ENCODE measurements around the gene RPL23. TPM values are rescaled to one million over a fixed set of nuclear protein-coding genes. Genes with fewer than 3 reads are reported as not detected.

Gene RPL23
- total and polyA plus RNA-seq, 9 of the 15 experiments (the other 6 are each of a cell fraction or from before 2014, with no cell fraction given), result 1,745 to 3,667 (median 3,096) TPM

DNA sequence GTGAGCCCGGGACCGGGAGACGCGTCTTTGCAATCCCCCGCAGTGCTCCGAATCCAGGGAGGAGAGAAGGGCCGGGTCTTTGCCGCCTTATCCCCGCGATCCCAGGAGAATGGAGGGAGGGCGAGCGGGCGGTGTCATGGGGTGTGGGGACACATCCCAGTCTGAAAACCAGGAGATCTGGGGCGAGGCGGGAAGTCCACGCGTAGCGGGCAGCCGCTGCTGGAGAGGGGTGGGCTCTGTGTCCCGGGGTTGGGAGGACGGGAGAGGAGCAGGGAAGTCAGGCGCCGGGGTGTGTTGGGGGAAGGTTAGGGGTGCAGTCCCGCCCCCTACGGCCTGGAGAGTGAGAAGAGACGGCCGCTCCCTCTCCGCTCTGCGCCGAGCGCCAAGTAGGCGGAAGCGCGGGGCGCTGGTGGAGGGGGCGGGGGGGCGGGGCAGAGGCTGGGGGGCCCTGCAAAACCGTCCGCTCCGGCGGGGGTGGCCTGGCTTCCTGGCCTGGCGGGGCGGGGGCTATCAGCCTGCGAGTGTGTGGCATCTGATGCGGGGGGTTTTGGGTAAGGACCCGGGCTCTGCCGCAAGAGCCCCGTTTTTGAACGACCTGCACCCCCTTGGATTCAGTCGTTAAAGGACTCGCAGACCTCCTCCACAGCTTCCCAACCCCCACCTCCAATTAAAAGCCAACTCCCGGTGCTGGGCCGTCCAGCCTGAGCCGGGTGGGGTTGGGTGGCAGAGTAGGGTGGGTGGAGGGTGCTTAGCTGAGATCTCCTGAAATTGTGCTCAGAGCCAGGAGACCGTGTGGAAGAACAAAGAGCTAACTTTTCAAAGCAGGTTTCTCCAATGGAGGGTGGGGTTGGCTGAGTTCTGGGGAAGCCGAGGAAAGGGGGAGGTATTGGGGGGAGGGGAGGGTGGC lies 17.0 kb upstream of the RPL23 start (continued):
- TF ChIP-seq, protein P1, sequence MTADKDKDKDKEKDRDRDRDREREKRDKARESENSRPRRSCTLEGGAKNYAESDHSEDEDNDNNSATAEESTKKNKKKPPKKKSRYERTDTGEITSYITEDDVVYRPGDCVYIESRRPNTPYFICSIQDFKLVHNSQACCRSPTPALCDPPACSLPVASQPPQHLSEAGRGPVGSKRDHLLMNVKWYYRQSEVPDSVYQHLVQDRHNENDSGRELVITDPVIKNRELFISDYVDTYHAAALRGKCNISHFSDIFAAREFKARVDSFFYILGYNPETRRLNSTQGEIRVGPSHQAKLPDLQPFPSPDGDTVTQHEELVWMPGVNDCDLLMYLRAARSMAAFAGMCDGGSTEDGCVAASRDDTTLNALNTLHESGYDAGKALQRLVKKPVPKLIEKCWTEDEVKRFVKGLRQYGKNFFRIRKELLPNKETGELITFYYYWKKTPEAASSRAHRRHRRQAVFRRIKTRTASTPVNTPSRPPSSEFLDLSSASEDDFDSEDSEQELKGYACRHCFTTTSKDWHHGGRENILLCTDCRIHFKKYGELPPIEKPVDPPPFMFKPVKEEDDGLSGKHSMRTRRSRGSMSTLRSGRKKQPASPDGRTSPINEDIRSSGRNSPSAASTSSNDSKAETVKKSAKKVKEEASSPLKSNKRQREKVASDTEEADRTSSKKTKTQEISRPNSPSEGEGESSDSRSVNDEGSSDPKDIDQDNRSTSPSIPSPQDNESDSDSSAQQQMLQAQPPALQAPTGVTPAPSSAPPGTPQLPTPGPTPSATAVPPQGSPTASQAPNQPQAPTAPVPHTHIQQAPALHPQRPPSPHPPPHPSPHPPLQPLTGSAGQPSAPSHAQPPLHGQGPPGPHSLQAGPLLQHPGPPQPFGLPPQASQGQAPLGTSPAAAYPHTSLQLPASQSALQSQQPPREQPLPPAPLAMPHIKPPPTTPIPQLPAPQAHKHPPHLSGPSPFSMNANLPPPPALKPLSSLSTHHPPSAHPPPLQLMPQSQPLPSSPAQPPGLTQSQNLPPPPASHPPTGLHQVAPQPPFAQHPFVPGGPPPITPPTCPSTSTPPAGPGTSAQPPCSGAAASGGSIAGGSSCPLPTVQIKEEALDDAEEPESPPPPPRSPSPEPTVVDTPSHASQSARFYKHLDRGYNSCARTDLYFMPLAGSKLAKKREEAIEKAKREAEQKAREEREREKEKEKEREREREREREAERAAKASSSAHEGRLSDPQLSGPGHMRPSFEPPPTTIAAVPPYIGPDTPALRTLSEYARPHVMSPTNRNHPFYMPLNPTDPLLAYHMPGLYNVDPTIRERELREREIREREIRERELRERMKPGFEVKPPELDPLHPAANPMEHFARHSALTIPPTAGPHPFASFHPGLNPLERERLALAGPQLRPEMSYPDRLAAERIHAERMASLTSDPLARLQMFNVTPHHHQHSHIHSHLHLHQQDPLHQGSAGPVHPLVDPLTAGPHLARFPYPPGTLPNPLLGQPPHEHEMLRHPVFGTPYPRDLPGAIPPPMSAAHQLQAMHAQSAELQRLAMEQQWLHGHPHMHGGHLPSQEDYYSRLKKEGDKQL (CRISPR knock-in tag; IDR thresholded peaks at IDR 0.05; ENCODE audit: borderline replicate concordance), result no peak
- TF ChIP-seq MECOM (CRISPR knock-in tag; IDR thresholded peaks at IDR 0.05), result no peak
- TF ChIP-seq TAF1 (IDR thresholded peaks at IDR 0.05; ENCODE audit: control insufficient read depth, extremely low read depth, insufficient read depth, low read length, severe bottlenecking), result peak; percentile 51
- TF ChIP-seq CHCHD3 (CRISPR knock-in tag; IDR thresholded peaks at IDR 0.05), result no peak
- TF ChIP-seq, protein P2, sequence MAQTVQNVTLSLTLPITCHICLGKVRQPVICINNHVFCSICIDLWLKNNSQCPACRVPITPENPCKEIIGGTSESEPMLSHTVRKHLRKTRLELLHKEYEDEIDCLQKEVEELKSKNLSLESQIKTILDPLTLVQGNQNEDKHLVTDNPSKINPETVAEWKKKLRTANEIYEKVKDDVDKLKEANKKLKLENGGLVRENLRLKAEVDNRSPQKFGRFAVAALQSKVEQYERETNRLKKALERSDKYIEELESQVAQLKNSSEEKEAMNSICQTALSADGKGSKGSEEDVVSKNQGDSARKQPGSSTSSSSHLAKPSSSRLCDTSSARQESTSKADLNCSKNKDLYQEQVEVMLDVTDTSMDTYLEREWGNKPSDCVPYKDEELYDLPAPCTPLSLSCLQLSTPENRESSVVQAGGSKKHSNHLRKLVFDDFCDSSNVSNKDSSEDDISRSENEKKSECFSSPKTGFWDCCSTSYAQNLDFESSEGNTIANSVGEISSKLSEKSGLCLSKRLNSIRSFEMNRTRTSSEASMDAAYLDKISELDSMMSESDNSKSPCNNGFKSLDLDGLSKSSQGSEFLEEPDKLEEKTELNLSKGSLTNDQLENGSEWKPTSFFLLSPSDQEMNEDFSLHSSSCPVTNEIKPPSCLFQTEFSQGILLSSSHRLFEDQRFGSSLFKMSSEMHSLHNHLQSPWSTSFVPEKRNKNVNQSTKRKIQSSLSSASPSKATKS (CRISPR knock-in tag; IDR thresholded peaks at IDR 0.05), result no peak
- no peak for TF ChIP-seq SNIP1 (IDR thresholded peaks at IDR 0.05; ENCODE audit: low read depth)
- no peak for TF ChIP-seq CEBPG (CRISPR knock-in tag; IDR thresholded peaks at IDR 0.05)
- no peak for TF ChIP-seq CEBPG (tag; conservative IDR thresholded peaks at IDR 0.05 in 1 of 2, IDR thresholded peaks at IDR 0.05 in 1 of 2)
- TF ChIP-seq, protein P3, sequence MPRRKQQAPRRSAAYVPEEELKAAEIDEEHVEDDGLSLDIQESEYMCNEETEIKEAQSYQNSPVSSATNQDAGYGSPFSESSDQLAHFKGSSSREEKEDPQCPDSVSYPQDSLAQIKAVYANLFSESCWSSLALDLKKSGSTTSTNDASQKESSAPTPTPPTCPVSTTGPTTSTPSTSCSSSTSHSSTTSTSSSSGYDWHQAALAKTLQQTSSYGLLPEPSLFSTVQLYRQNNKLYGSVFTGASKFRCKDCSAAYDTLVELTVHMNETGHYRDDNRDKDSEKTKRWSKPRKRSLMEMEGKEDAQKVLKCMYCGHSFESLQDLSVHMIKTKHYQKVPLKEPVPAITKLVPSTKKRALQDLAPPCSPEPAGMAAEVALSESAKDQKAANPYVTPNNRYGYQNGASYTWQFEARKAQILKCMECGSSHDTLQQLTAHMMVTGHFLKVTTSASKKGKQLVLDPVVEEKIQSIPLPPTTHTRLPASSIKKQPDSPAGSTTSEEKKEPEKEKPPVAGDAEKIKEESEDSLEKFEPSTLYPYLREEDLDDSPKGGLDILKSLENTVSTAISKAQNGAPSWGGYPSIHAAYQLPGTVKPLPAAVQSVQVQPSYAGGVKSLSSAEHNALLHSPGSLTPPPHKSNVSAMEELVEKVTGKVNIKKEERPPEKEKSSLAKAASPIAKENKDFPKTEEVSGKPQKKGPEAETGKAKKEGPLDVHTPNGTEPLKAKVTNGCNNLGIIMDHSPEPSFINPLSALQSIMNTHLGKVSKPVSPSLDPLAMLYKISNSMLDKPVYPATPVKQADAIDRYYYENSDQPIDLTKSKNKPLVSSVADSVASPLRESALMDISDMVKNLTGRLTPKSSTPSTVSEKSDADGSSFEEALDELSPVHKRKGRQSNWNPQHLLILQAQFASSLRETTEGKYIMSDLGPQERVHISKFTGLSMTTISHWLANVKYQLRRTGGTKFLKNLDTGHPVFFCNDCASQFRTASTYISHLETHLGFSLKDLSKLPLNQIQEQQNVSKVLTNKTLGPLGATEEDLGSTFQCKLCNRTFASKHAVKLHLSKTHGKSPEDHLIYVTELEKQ (CRISPR knock-in tag; IDR thresholded peaks at IDR 0.05), result no peak
- TF ChIP-seq KLF16 (IDR thresholded peaks at IDR 0.05), result no peak
- TF ChIP-seq, protein P4, sequence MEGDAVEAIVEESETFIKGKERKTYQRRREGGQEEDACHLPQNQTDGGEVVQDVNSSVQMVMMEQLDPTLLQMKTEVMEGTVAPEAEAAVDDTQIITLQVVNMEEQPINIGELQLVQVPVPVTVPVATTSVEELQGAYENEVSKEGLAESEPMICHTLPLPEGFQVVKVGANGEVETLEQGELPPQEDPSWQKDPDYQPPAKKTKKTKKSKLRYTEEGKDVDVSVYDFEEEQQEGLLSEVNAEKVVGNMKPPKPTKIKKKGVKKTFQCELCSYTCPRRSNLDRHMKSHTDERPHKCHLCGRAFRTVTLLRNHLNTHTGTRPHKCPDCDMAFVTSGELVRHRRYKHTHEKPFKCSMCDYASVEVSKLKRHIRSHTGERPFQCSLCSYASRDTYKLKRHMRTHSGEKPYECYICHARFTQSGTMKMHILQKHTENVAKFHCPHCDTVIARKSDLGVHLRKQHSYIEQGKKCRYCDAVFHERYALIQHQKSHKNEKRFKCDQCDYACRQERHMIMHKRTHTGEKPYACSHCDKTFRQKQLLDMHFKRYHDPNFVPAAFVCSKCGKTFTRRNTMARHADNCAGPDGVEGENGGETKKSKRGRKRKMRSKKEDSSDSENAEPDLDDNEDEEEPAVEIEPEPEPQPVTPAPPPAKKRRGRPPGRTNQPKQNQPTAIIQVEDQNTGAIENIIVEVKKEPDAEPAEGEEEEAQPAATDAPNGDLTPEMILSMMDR (IDR thresholded peaks at IDR 0.05 in 2 of 3, conservative IDR thresholded peaks at IDR 0.05 in 1 of 3; ENCODE audit: insufficient read depth in 2 of 3, low read depth in 1 of 3, low read length in 3 of 3), result no peak
